HG02870 (cell line): Measurements from ENCODE around the gene GALNT11.
"Not testable (repeated sequence)": the region's sequence is repeated elsewhere in the genome, so short reads cannot be mapped to it uniquely, and the experiment has no call there.

ENCODE experiments used
- ATAC-seq: cut with Tn5 transposase; IDR thresholded peaks from one replicate; pipeline ENCODE4 v1.9.1; 2021; ENCODE audit warnings: mild to moderate bottlenecking, moderate library complexity; ENCODE audit not compliant: unreplicated experiment

The GALNT11 gene

DNA sequence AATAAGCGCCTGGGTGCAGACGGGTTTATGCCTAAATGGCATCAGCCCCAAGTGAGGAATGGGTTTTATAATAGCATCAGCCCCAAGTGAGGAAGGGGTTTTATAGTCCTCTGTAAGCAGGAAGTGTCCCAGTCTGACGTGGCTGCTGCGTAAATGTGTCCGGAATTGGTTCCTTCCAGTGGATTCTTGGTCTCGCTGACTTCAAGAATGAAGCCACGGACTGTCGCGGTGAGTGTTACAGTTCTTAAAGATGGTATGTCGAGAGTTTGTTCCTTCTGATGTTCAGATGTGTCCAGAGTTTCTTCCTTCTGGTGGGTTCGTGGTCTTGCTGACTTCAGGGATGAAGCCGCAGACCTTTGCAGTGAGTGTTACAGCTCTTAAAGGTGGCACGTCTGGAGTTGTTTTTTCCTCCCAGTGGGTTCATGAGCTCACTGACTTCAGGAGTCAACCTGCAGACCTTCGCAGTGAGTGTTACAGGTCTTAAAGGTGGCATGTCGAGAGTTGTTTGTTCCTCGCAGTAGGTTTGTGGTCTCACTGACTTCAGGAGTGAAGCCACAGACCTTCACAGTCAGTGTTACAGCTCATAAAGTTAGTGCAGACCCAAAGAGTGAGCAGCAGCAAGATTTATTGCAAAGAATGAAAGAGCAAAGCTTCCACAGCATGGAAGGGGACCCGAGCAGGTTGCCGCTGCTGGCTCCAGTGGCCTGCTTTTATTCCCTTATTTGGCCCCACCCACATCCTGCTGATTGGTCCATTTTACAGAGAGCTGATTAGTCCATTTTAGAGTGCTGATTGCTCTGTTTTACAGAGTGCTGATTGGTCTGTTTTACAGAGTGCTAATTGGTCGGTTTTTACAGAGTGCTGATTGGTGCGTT lies 2.3 kb downstream of the GALNT11 start:
- not testable (repeated sequence) for ATAC-seq

DNA sequence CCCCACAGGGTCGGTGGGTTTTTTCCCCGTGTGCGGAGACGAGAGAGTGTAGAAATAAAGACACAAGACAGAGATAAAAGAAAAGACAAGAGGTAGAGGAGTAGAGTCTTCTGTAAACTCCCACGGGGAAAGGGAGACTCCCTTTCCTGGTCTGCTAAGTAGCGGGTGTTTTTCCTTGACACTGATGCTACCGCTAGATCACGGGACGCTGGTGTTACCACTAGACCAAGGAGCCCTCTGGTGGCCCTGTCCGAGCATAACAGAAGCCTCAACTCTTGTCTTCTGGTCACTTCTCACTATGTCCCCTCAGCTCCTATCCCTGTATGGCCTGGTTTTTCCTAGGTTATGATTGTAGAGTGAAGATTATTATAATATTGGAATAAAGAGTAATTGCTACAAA lies 4.6 kb downstream of the GALNT11 start:
- not testable (repeated sequence) for ATAC-seq

DNA sequence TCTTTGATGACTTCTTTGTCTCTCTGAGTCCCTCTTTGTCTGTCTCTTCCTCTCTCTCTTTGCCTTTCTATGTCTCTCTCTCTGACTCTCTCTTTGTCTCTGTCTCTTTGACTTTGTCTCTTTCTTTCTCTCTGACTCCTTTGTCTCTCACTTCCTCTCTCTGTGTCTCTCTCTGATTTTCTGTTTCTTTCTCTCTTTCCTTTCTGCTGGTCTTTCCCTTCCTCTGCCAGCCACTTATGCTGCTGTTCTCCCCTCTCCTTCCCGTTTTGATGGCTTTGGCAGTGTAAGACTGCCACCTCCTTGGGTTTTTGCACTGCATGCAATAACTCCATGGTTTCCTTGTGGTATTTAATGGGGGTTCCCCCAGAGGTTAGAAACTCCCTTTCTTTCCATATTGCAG lies 5.2 kb downstream of the GALNT11 start:
- ATAC-seq, result not testable (repeated sequence)

DNA sequence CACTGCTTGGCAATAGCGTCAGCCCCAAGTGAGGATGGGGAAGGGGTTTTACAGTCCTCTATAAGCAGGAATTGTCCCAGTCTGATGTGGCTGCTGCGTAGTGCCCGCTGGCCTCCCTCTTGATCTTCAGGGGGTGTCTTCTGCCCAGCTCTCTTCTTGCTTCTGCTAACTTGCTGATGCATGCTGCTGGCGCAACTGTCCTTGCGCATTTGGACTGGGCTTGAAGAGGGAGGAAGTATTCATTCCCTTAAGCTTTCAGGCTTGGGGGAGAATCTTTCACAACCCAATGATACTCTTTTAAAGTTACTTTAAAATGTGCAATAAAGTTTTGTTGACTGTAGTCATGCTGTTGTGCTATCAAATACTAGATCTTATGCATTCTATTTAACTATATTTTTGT lies 10.3 kb downstream of the GALNT11 start:
- no peak for ATAC-seq

- ATAC-seq, result not testable (repeated sequence)
Observed at GRCh38 chr7:152038410-152038809, 12.9 kb downstream of the GALNT11 start.

- ATAC-seq, result not testable (repeated sequence)
Observed at GRCh38 chr7:152043086-152043485, 17.6 kb downstream of the GALNT11 start.

DNA sequence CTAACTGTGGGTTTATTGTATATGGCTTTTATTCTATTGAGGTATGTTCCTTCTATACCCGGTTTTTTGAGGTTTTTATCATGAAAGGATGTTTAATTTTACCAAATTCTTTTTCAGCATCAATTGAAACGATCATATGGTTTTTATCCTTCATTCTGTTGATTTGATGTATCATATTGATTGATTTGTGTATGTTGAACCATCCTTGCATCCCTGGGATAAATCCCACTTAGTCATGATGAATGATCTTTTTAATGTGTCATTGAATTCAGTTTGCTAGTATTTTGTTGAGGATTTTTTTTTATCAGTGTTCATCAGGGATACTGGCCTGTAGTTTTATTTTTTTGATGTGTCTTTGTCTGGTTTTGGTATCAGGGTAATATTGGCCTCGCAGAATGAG lies 19.4 kb downstream of the GALNT11 start:
- ATAC-seq, result not testable (repeated sequence)

DNA sequence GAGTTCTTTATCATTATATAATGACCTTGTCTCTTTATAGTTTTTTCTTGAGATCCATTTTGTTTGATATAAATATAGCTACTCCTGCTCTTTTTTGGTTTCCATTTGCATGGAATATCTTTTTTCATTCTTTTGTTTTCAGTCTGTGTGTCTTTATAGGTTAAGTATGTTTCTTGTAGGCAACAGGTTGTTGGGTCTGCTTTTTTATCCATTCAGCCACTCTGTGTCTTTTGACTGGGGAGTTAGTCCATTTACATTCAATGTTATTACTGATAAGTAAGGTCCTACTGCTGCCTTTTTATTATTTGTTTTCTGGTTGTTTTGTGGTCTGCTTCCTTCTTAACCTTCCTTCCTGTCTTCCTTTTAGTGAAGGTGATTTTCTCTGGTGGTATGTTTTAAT lies 21.1 kb downstream of the GALNT11 start:
- ATAC-seq, result no peak

DNA sequence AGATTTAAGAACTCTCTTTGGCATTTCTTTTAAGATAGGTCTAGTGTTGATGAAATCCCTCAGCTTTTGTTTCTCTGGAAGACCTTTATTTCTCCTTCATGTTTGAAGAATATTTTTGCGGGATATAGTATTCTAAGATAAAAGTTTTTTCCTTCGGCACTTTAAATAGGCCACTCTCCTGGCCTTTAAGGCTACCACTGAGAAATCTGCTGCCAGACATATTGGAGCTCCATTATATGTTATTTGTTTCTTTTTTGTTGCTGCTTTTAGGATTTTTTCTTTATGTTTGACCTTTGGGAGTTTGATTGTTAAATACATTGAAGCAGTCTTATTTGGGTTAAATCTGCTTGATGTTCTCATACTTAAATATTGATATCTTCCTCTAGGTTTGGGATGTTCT lies 22.6 kb downstream of the GALNT11 start:
- no peak for ATAC-seq

DNA sequence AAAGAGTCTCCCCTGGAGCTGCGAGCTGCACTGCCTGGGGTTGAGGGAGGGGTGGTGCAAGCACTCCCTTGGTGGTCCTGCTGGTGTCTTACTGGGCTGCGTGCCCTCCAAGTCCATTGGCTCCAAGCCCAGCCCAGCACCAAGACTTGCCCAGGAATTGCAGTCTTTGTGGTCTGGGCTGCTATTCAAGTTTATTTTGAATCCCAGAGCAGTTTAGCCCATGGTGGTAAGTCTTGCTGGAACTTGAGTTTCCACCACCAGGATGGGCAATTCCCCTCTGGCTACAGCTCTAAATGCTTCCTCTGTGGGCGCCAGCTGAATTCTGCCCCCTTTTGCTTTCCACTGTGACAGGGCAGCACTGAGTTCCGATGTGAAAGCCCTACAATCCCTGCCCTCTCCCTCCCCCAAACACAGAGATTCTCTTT lies 25.1 kb downstream of the GALNT11 start:
- ATAC-seq, result no peak

DNA sequence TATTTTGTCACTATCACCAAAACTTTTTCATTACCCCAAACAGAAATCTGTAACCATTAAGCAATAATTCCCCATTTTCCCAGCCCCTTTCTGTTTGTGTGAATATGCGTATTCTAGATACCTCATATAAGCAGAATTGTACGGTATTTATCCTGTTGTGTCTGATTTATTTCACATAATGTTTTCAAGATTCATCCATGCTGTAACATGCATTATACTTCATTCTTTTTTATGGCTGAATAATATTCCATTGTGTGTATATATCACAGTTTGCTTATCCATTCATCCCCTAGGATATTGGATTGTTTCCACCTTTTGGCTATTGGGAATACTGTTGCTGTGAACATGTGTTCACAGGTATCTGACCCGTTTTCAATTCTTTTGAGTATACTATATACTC lies 26.5 kb downstream of the GALNT11 start:
- ATAC-seq, result no peak

DNA sequence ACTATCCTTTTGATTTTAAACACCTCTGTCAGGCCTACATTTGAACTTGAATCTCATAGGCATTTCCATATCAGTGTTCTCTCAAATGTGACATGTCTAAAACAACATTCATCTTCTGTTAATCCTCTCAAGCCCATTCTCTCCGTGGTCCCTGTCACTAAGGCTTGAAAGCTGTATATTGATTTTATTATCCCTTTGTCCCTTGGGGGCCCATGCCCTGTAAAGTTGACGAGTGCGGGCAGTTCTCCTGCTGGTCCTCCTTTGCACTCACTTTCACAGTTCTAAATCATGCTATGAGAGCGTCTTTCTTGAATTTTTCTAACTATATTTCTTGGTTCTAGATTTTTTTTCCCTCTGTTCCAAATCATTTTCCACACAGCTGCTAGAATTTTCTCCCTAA lies 27.3 kb downstream of the GALNT11 start:
- no peak for ATAC-seq

DNA sequence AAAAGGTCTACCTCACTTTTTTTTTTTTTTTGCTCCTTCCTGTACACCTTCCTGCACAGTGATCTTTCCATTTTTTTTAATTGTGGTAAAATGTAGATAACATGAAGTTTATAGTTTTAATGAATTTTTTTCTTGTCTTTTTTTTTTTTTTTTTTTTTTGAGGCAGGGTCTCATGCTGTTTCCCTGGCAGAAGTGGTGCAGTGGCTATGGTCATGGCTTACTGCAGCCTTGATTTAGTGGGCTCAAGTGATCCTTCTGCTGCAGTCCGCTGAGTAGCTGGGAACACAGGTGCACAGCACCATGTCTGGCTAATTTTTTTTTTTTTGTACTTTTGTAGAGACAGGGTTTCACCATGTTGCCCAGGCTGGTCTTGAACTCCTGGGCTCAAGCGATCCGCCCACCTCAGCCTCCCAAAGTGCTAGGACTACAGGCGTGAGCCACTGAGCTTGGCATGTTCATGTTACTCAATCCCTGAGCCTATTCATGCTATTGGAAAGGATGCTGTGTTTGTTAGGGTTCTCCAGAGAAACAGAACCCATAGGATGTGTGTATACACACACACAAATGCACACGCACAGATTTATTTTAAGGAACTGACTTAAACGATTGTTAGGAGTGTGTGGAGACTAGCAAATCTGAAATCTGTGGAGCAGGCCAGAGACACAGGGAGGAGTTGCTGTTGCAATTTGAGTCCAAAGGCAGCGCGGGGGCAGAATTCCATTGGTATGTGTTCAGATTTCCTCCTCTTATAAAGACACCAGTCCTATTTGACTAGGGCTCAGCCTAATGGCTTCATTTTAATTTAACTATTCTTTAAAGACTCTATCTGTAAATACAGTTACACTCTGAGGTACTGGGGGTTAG lies 29.1 kb downstream of the GALNT11 start:
- ATAC-seq, result no peak

- ATAC-seq, result no peak
Observed at GRCh38 chr7:152056621-152057274, 31.3 kb downstream of the GALNT11 start.

DNA sequence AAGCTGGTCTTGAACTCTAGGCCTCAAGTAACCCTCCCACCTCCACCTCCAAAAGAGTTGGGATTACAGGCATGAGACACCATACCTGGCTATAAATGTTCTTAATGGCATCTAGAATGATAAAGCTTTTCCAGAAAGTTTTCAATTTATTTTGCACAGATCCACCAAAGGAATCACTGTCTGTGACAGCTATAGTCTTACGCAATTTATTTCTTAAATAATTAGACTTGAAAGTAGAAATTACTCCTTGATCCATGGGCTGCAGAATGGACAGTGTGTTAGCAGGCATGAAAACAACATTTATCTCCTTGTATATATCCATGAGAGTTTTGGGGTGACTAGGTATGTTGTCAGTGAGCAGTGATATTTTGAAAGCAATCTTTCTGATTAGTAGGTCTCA lies 33.8 kb downstream of the GALNT11 start:
- ATAC-seq, result no peak

GRCh38 chr7:152061086-152061485 lies 35.6 kb downstream of the GALNT11 start:
- ATAC-seq, result not testable (repeated sequence)

DNA sequence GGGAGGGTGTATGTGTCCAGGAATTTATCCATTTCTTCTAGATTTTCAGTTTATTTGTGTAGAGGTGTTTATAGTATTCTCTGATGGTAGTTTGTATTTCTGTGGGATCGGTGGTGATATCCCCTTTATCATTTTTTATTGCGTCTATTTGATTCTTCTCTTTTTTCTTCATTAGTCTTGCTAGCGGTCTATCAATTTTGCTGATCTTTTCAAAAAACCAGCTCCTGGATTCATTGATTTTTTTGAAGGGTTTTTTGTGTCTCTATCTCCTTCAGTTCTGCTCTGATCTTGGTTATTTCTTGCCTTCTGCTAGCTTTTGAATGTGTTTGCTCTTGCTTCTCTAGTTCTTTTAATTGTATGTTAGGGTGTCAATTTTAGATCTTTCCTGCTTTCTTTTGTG lies 37.7 kb downstream of the GALNT11 start:
- not testable (repeated sequence) for ATAC-seq

- not testable (repeated sequence) for ATAC-seq
Observed at GRCh38 chr7:152063821-152064220, 38.3 kb downstream of the GALNT11 start.

GRCh38 chr7:152065800-152066344 lies 40.4 kb downstream of the GALNT11 start:
- ATAC-seq, result not testable (repeated sequence)

GRCh38 chr7:152072421-152072820 lies 46.9 kb downstream of the GALNT11 start:
- no peak for ATAC-seq

DNA sequence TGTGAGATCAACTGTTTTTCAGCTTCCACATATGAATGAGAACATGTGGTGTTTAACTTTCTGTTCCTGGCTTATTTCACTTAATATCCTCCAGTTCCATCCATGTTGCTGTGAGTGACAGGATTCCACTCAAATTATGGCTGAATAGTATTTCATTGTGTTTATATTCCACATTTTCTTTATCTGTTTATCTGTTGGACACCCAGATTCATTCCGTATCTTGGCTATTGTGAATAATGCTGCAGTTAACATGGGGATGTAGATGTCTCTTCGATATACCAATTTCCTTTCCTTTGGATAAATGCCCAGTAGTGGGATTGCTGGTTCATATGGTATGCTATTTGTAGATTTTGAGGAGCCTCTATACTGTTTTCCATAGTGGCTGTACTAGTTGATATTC lies 47.9 kb downstream of the GALNT11 start:
- no peak for ATAC-seq
